ENCODE data around the gene ZNF511. TPM values are rescaled to one million over a fixed set of nuclear protein-coding genes. Genes with fewer than 3 reads are reported as not detected.

Gene ZNF511
- total and polyA plus RNA-seq, 2 experiments from 2014 or later = 12.6 to 59.5 TPM

DNA sequence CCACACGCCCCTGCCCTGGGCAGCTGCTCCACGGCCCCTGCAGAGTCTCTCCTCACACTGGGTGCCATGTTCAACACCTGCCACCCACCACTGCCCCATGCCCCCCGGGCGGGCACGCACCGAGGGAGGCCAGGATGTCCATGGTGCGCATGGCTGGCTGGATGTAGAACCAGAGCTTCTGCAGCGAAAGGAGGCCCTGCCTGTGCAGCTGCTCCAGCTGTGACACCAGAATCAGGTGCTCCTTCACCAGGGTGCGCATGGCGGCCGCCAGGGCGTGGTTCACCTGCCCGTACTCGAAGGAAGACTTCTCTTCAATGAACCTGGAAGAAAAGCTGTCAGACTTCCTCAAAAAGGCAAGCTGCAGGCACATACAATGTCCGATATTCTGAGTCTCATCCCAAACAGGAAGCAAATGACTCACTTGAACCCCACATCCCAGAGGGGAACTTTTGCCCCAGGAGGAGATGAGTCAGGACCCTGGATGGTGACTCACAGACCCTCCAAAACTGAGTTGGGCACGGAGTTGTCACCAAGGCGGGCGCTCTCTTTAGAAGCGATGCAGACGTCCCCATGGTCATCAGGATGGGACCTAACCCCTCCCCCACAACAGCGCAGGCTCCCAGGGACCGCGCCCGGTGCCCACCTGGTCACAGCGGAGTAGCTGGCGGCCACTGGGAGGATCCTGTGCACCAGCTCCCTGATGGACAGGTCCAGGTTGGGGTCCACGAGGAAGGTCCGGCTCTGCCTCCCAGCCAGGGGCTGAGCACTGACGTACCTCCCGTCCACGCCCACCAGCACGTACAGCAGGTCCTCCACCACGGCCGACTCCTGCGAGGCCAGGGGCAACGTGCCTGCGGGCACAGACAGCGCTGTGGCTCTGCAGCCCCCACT is 15.6 kb upstream of the ZNF511 start:
- Histone ChIP-seq H3K27me3 (replicated peaks; ENCODE audit: insufficient read depth) (no peaks in the 10 kb centered on the region), H3K79me2 (ENCODE audit: insufficient read depth) (no peaks in the 10 kb centered on the region), H3K9me3 (ENCODE audit: low read depth) (no peaks in the 10 kb centered on the region), H3K36me3 (ENCODE audit: low read depth) (peaks cover 17% of the 10 kb centered on the region; the same call in 1 of the 2 replicates), H3K4me2 (ENCODE audit: unreplicated experiment) (peak overlapping the region; percentile 71), H2AFZ (no peak overlapping the region), H3F3A (ENCODE audit: insufficient read depth) (peaks cover 7% of the 10 kb centered on the region; the same call in 1 of the 2 replicates), H3K4me1 (ENCODE audit: insufficient read depth) (peaks cover 13% of the 10 kb centered on the region), H3K9me2 (ENCODE audit: insufficient read depth) (no peaks in the 10 kb centered on the region), H3K9ac (no peak overlapping the region), H3K27ac (peak overlapping the region; percentile 29; the same call in 1 of the 2 replicates), H4K20me1 (ENCODE audit: insufficient read depth) (no peaks in the 10 kb centered on the region), H3K4me3 (0 out of 2 replicates have a peak overlapping the region, but pooled peaks have one; percentile 10)
- in situ Hi-C loops (cut with MboI) = no loop called here
- WGBS, 2 experiments (ENCODE audit: low coverage in 1 of 2, low lambda C conversion rate in 2 of 2, missing lambda C conversion rate in 2 of 2) = 73% methylated on average over 37 to 38 of the region's 38 CpGs
- no peak for TF ChIP-seq EZH2 (IDR thresholded peaks at IDR 0.05; ENCODE audit: insufficient read depth, poor library complexity, severe bottlenecking)
- no peak for TF ChIP-seq EZH2phosphoT487 (IDR thresholded peaks at IDR 0.05; ENCODE audit: insufficient read depth, low read depth)
- DNase-seq = peak; percentile 89

DNA sequence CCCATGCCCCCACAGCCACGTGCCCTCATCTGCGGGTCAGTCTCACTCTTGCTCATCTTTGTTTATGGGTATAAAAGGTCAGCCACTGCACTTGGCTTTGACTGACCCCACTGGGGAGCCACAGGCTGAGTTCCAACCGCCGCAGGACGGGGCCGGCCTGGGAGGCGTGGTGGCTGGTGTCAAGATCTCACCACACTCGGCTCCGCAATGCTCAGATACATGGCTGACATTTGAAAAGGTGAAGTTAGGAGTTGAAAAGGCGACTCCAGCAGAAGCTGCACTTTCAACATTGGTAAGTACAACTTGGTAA is 14.9 kb upstream of the ZNF511 start:
- H4K20me1 ChIP-seq (ENCODE audit: insufficient read depth) = no peaks in the 10 kb centered on the region
- H3K4me1 ChIP-seq (ENCODE audit: insufficient read depth) = peaks cover 13% of the 10 kb centered on the region
- no peak overlapping the region for H2AFZ ChIP-seq
- peaks cover 7% of the 10 kb centered on the region; the same call in 1 of the 2 replicates for H3F3A ChIP-seq (ENCODE audit: insufficient read depth)
- no peak overlapping the region; the same call in 1 of the 2 replicates for H3K27ac ChIP-seq
- no peaks in the 10 kb centered on the region for H3K9me3 ChIP-seq (ENCODE audit: low read depth)
- H3K4me3 ChIP-seq = no peak overlapping the region
- peaks cover 20% of the 10 kb centered on the region; the same call in 1 of the 2 replicates for H3K36me3 ChIP-seq (ENCODE audit: low read depth)
- H3K4me2 ChIP-seq (ENCODE audit: unreplicated experiment) = no peak overlapping the region
- H3K9me2 ChIP-seq (ENCODE audit: insufficient read depth) = no peaks in the 10 kb centered on the region
- no peaks in the 10 kb centered on the region for H3K79me2 ChIP-seq (ENCODE audit: insufficient read depth)
- no peak for DNase-seq
- no peaks in the 10 kb centered on the region for H3K27me3 ChIP-seq (replicated peaks; ENCODE audit: insufficient read depth)
- 94 to 95% methylated on average over 10 of the region's 10 CpGs for WGBS, 2 experiments (ENCODE audit: low coverage in 1 of 2, low lambda C conversion rate in 2 of 2, missing lambda C conversion rate in 2 of 2)
- TF ChIP-seq EZH2phosphoT487 (IDR thresholded peaks at IDR 0.05; ENCODE audit: insufficient read depth, low read depth) = no peak
- in situ Hi-C loops (cut with MboI) = no loop called here
- no peak overlapping the region for H3K9ac ChIP-seq

DNA sequence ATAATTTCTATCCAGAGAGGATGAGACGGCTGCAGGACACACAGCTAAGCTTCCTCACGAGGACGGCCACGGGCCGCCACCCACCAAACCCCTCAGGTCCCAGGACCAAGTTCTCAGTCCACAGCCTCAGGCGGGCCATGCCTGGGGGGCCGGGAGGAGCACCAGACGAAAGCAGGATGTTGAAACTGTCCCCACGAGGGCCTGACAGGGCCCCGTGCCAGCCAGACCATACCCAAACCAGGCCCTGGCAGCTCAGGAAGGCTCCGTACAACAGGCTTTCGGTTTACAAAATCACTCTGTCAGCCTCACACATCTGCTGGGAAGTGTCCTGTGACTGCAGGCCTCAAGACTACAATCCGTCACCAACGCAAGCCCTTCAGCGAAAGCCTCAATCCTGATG is 14.5 kb upstream of the ZNF511 start:
- Histone ChIP-seq H3F3A (ENCODE audit: insufficient read depth) (peaks cover 7% of the 10 kb centered on the region; the same call in 1 of the 2 replicates), H3K79me2 (ENCODE audit: insufficient read depth) (no peaks in the 10 kb centered on the region), H3K27ac (no peak overlapping the region), H4K20me1 (ENCODE audit: insufficient read depth) (no peaks in the 10 kb centered on the region), H3K36me3 (ENCODE audit: low read depth) (peaks cover 24% of the 10 kb centered on the region; the same call in 1 of the 2 replicates), H2AFZ (no peak overlapping the region), H3K9me2 (ENCODE audit: insufficient read depth) (no peaks in the 10 kb centered on the region), H3K9ac (no peak overlapping the region), H3K9me3 (ENCODE audit: low read depth) (no peaks in the 10 kb centered on the region), H3K27me3 (replicated peaks; ENCODE audit: insufficient read depth) (no peaks in the 10 kb centered on the region), H3K4me1 (ENCODE audit: insufficient read depth) (peaks cover 13% of the 10 kb centered on the region), H3K4me3 (no peak overlapping the region), H3K4me2 (ENCODE audit: unreplicated experiment) (no peak overlapping the region)
- TF ChIP-seq EZH2 (IDR thresholded peaks at IDR 0.05; ENCODE audit: insufficient read depth, poor library complexity, severe bottlenecking) (no peak), EZH2phosphoT487 (IDR thresholded peaks at IDR 0.05; ENCODE audit: insufficient read depth, low read depth) (no peak)
- in situ Hi-C loops (cut with MboI) = no loop called here
- 88 to 92% methylated on average over 15 of the region's 15 CpGs for WGBS, 2 experiments (ENCODE audit: low coverage in 1 of 2, low lambda C conversion rate in 2 of 2, missing lambda C conversion rate in 2 of 2)
- no peak for DNase-seq

DNA sequence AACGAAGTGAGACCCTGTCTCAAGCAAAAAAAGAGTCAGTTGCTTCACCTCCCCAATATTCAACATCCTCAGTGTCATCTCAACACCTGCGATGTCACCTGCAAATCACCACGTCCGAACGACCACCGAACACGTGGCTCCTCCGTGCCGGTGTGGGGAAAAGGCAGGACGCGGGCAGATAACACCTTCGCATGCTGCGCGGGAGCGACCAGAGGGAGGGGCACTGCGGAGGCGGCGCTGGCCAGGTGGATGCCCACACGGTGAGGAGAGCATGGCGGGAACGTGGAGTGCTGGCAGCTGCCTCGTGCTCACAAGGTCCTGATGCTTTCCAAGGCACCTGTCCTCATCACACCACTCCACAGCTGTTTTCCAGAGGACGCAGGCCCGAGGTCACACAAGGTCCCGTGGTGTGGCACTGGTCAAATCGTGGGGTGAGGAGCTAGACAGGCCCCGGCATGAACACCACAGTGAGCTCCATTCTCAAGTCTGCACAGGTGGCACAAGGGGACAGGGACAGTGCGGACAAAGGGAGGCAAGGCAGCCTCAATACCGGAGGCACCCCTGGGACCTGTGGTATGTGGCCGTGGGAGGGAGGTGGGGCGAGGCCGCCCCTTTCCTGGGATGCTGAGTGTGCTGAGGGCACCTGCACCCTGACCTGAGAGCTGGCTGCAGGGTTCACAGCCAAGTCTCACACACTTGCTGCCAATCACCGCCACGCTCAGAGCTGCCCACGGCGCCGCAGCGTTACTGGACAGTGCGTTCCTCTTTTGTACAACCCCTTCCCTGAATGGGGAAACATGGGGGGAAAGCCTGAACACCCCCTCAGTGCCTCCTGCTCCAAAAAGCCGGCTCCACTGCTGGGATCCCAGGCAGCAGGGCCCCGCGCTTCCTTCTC is 13.0 kb upstream of the ZNF511 start:
- peaks cover 13% of the 10 kb centered on the region for H3K4me1 ChIP-seq (ENCODE audit: insufficient read depth)
- H3K36me3 ChIP-seq (ENCODE audit: low read depth) = peaks cover 27% of the 10 kb centered on the region; the same call in 1 of the 2 replicates

More for the DNA sequence above, 13.0 kb upstream of the ZNF511 start:
- no peak overlapping the region for H3K4me3 ChIP-seq
- in situ Hi-C loops (cut with MboI) = no loop called here
- no peak overlapping the region for H3K4me2 ChIP-seq (ENCODE audit: unreplicated experiment)
- H3K27ac ChIP-seq = no peak overlapping the region
- 0 out of 2 replicates have a peak, but pooled peaks cover 3% of the 10 kb centered on the region for H3K79me2 ChIP-seq (ENCODE audit: insufficient read depth)
- no peak overlapping the region for H3K9ac ChIP-seq
- no peaks in the 10 kb centered on the region for H3K9me2 ChIP-seq (ENCODE audit: insufficient read depth)
- H3F3A ChIP-seq (ENCODE audit: insufficient read depth) = peaks cover 7% of the 10 kb centered on the region; the same call in 1 of the 2 replicates
- H3K9me3 ChIP-seq (ENCODE audit: low read depth) = no peaks in the 10 kb centered on the region
- H2AFZ ChIP-seq = no peak overlapping the region
- TF ChIP-seq EZH2 (IDR thresholded peaks at IDR 0.05; ENCODE audit: insufficient read depth, poor library complexity, severe bottlenecking) = no peak
- no peak for TF ChIP-seq EZH2phosphoT487 (IDR thresholded peaks at IDR 0.05; ENCODE audit: insufficient read depth, low read depth)
- 94 to 96% methylated on average over 41 to 42 of the region's 42 CpGs for WGBS, 2 experiments (ENCODE audit: low coverage in 1 of 2, low lambda C conversion rate in 2 of 2, missing lambda C conversion rate in 2 of 2)
- no peaks in the 10 kb centered on the region for H3K27me3 ChIP-seq (replicated peaks; ENCODE audit: insufficient read depth)
- DNase-seq = no peak
- H4K20me1 ChIP-seq (ENCODE audit: insufficient read depth) = no peaks in the 10 kb centered on the region

All from GM23248 (cell line).